Glomerular visceral epithelial cell (primary cell): Measurements from ENCODE around the gene TMEM80.
"Not testable (repeated sequence)": the region's sequence is repeated elsewhere in the genome, so short reads cannot be mapped to it uniquely, and the experiment has no call there.

Experiments used
- DNase-seq: peaks from one replicate; pipeline ENCODE4 v3.0.0-alpha.2; 2016; ENCODE audit errors: extremely low spot score

The TMEM80 gene

GRCh38 chr11:695538-696248 is at the start of gene TMEM80:
Gene TMEM80, plus strand, starts transcription at chr11:695816. Its CDS starts 12 bp downstream, at chr11:695828.
- DNase-seq = peak; percentile 98

GRCh38 chr11:646214-646613 is 49.4 kb upstream of the TMEM80 start:
- no peak for DNase-seq

GRCh38 chr11:647672-648158 is 47.9 kb upstream of the TMEM80 start:
- DNase-seq = not testable (repeated sequence)

GRCh38 chr11:650482-650881 is 45.1 kb upstream of the TMEM80 start:
- no peak for DNase-seq

- not testable (repeated sequence) for DNase-seq
Measured at GRCh38 chr11:653136-653535, 42.5 kb upstream of the TMEM80 start.

GRCh38 chr11:653837-654236 is 41.8 kb upstream of the TMEM80 start:
- no peak for DNase-seq

GRCh38 chr11:654444-654843 is 41.2 kb upstream of the TMEM80 start:
- DNase-seq = not testable (repeated sequence)

GRCh38 chr11:655036-655726 is 40.4 kb upstream of the TMEM80 start:
- peak; percentile 91 for DNase-seq

GRCh38 chr11:656426-656825 is 39.2 kb upstream of the TMEM80 start:
- DNase-seq = no peak

GRCh38 chr11:656866-657265 is 38.8 kb upstream of the TMEM80 start:
- no peak for DNase-seq

GRCh38 chr11:657691-658126 is 37.9 kb upstream of the TMEM80 start:
- DNase-seq = no peak

GRCh38 chr11:659532-660085 is 36.0 kb upstream of the TMEM80 start:
- no peak for DNase-seq

- DNase-seq = no peak
Measured at GRCh38 chr11:660281-660680, 35.3 kb upstream of the TMEM80 start.

GRCh38 chr11:660681-661444 is 34.8 kb upstream of the TMEM80 start:
- DNase-seq = no peak

GRCh38 chr11:662689-663274 is 32.8 kb upstream of the TMEM80 start:
- peak; percentile 49 for DNase-seq

GRCh38 chr11:665062-665703 is 30.4 kb upstream of the TMEM80 start:
- no peak for DNase-seq

- no peak for DNase-seq
Measured at GRCh38 chr11:665704-666281, 29.8 kb upstream of the TMEM80 start.

- no peak for DNase-seq
Measured at GRCh38 chr11:673866-674265, 21.8 kb upstream of the TMEM80 start.

- DNase-seq = no peak
Measured at GRCh38 chr11:674406-674805, 21.2 kb upstream of the TMEM80 start.

GRCh38 chr11:678297-678696 is 17.3 kb upstream of the TMEM80 start:
- DNase-seq = no peak
